ENCODE data around the gene ABHD2.
A peak's percentile ranks its signal among the peaks of the same experiment; 100 is the strongest.

Gene ABHD2

GRCh38 chr15:89187301-89187985 lies 99.2 kb downstream of the ABHD2 start:
- DNase-seq = no peak

- no peak for DNase-seq
These were observed 99.8 kb downstream of the ABHD2 start for GRCh38 chr15:89187986-89188514.

GRCh38 chr15:89192136-89192535 lies 103.9 kb downstream of the ABHD2 start:
- DNase-seq = no peak

GRCh38 chr15:89192766-89193165 lies 104.5 kb downstream of the ABHD2 start:
- no peak for DNase-seq

- no peak for DNase-seq
These were observed 106.4 kb downstream of the ABHD2 start for GRCh38 chr15:89194608-89195007.

GRCh38 chr15:89195836-89196235 lies 107.6 kb downstream of the ABHD2 start:
- no peak for DNase-seq

- no peak for DNase-seq
These were observed 108.0 kb downstream of the ABHD2 start for GRCh38 chr15:89196241-89196640.

- peak in 1 of 51 donors; percentile 39 for DNase-seq
These were observed 108.7 kb downstream of the ABHD2 start for GRCh38 chr15:89196994-89197393.

GRCh38 chr15:89197503-89197971 lies 109.3 kb downstream of the ABHD2 start:
- DNase-seq = peak in 47 of 51 donors; percentile 17 to 91 (median 69)

GRCh38 chr15:89198196-89198595 lies 109.9 kb downstream of the ABHD2 start:
- no peak for DNase-seq

- peak in 18 of 51 donors; percentile 13 to 79 (median 31) for DNase-seq
These were observed 110.7 kb downstream of the ABHD2 start for GRCh38 chr15:89198934-89199333.

- DNase-seq = peak in 18 of 51 donors; percentile 8 to 46 (median 24)
These were observed 111.5 kb downstream of the ABHD2 start for GRCh38 chr15:89199746-89200145.

- DNase-seq = peak in 2 of 51 donors; percentile 3 to 7
These were observed 111.9 kb downstream of the ABHD2 start for GRCh38 chr15:89200182-89200581.

GRCh38 chr15:89201465-89202005 lies 113.3 kb downstream of the ABHD2 start:
- no peak for DNase-seq

- DNase-seq = no peak
These were observed 115.5 kb downstream of the ABHD2 start for GRCh38 chr15:89203705-89204273.

- no peak for DNase-seq
These were observed 117.8 kb downstream of the ABHD2 start for GRCh38 chr15:89205991-89206585.

GRCh38 chr15:89206908-89207331 lies 118.7 kb downstream of the ABHD2 start:
- DNase-seq = peak in 47 of 51 donors; percentile 8 to 85 (median 64)

- no peak for DNase-seq
These were observed 120.0 kb downstream of the ABHD2 start for GRCh38 chr15:89208256-89208655.

- no peak for DNase-seq
These were observed 120.8 kb downstream of the ABHD2 start for GRCh38 chr15:89209057-89209456.

GRCh38 chr15:89211678-89212170 lies 123.5 kb downstream of the ABHD2 start:
- DNase-seq = no peak

- no peak for DNase-seq
These were observed 127.4 kb downstream of the ABHD2 start for GRCh38 chr15:89215627-89216026.

GRCh38 chr15:89217031-89217430 lies 128.8 kb downstream of the ABHD2 start:
- no peak for DNase-seq

Data from hypothalamus (tissue), 51 donors.